SK-N-SH (cell line): Measurements from ENCODE around the gene PTPRD. TPM values are rescaled to one million over a fixed set of nuclear protein-coding genes. Genes with fewer than 3 reads are reported as not detected.

Experiments used
- CTCF ChIA-PET: fragments of 300-600, 350-600 bp; formaldehyde crosslinking; extraction: SDS; loops from one replicate; lab custom pipeline; 2021; lab: Yijun Ruan, JAX
- POLR2A ChIA-PET: fragments of 350-600 bp; sonication (Branson Sonifier 250); formaldehyde crosslinking; extraction: SDS; loops from one replicate; lab custom pipeline; 2020; ENCODE audit warnings: antibody characterized with exemption, inconsistent platforms; lab: Yijun Ruan, JAX
- DNase-seq: peaks from one replicate; pipeline ENCODE4 v3.0.0; 2012
- H2AFZ ChIP-seq: fragments of 200-600 bp; sonication (generic); 2 replicates; pipeline ENCODE4 v1.8.1; 2016; ENCODE audit warnings: antibody characterized with exemption, mild to moderate bottlenecking, low read depth
- H3F3A ChIP-seq: fragments of 200-600 bp; sonication (generic); replicated peaks from 2 replicates; pipeline ENCODE3; 2016; ENCODE audit warnings: antibody characterized with exemption, mild to moderate bottlenecking; ENCODE audit not compliant: insufficient read depth
- H3K27ac ChIP-seq, 2 experiments: fragments of 200-500 bp in 1 of 2; fragments of 200-600 bp in 1 of 2; sonication (Bioruptor generic) in 1 of 2; sonication (generic), shearing (Covaris generic) in 1 of 2; 2 replicates each; pipeline versions ENCODE4 v1.5.1 to v1.6.1; 2014 to 2016; ENCODE audit warnings: low read depth in 2 of 2, inconsistent platforms in 1 of 2, low read length in 1 of 2, mild to moderate bottlenecking in 1 of 2, mixed read lengths in 1 of 2
- H3K27me3 ChIP-seq: fragments of 200-600 bp; sonication (generic), shearing (Covaris generic); 2 replicates; pipeline ENCODE4 v1.6.1; 2016; ENCODE audit warnings: mixed run types; ENCODE audit not compliant: insufficient read depth
- H3K36me3 ChIP-seq, 2 experiments: fragments of 200-500 bp in 1 of 2; fragments of 200-600 bp in 1 of 2; sonication (Bioruptor generic) in 1 of 2; sonication (generic) in 1 of 2; replicated peaks in 1 of 2; 2 replicates each; pipeline versions ENCODE3 to v1.5.1; 2014 to 2016; ENCODE audit warnings: low read length in 1 of 2, mild to moderate bottlenecking in 1 of 2; ENCODE audit not compliant: insufficient read depth in 2 of 2, control insufficient read depth in 1 of 2
- H3K4me1 ChIP-seq, 2 experiments: fragments of 200-500 bp in 1 of 2; fragments of 200-600 bp in 1 of 2; sonication (Bioruptor generic) in 1 of 2; sonication (generic), shearing (Covaris generic) in 1 of 2; 2 replicates each; pipeline versions ENCODE4 v1.5.1 to v1.6.1; 2014 to 2016; ENCODE audit warnings: low read depth in 1 of 2, low read length in 1 of 2, mixed run types in 1 of 2; ENCODE audit not compliant: insufficient read depth in 2 of 2, control insufficient read depth in 1 of 2
- H3K4me2 ChIP-seq: fragments of 200-600 bp; sonication (generic), shearing (Covaris generic); 2 replicates; pipeline ENCODE4 v1.6.1; 2017; ENCODE audit warnings: mixed run types
- H3K4me3 ChIP-seq, 2 experiments: fragments of 200-500 bp in 1 of 2; fragments of 200-600 bp in 1 of 2; sonication (Bioruptor generic) in 1 of 2; sonication (generic), shearing (Covaris generic) in 1 of 2; 2 replicates each; pipeline versions ENCODE4 v1.5.1 to v1.8.1; 2014 to 2016; ENCODE audit warnings: low read depth in 2 of 2, inconsistent platforms in 1 of 2, low read length in 1 of 2, mild to moderate bottlenecking in 1 of 2, mixed read lengths in 1 of 2, moderate library complexity in 1 of 2
- H3K79me2 ChIP-seq: fragments of 200-600 bp; sonication (generic); 2 replicates; pipeline ENCODE4 v1.8.1; 2017; ENCODE audit warnings: mild to moderate bottlenecking; ENCODE audit not compliant: insufficient read depth
- H3K9ac ChIP-seq: fragments of 200-600 bp; sonication (generic); 2 replicates; pipeline ENCODE4 v1.6.1; 2017; ENCODE audit warnings: mixed run types
- H3K9me2 ChIP-seq: fragments of 200-600 bp; sonication (generic); 2 replicates; pipeline ENCODE4 v1.6.1; 2017; ENCODE audit warnings: mixed run types
- H3K9me3 ChIP-seq: fragments of 200-600 bp; sonication (generic); 2 replicates; pipeline ENCODE4 v1.6.1; 2017; ENCODE audit warnings: mixed run types, mild to moderate bottlenecking, moderate library complexity
- H4K20me1 ChIP-seq: fragments of 200-600 bp; sonication (generic); 2 replicates; pipeline ENCODE4 v1.6.1; 2017; ENCODE audit warnings: mild to moderate bottlenecking, mixed run types; ENCODE audit not compliant: insufficient read depth
- CTCF ChIP-seq: fragments of 200-600 bp; sonication (generic); IDR thresholded peaks from 2 replicates; pipeline ENCODE4 v1.6.1; 2017; ENCODE audit warnings: antibody characterized with exemption, mild to moderate bottlenecking, moderate library complexity
- EP300 ChIP-seq, 2 experiments: IDR thresholded peaks; 2 replicates each; pipeline versions ENCODE4 v1.4.0 to v1.6.1; 2012; ENCODE audit warnings: borderline replicate concordance in 1 of 2, low read depth in 1 of 2, low read length in 1 of 2
- EZH2phosphoT487 ChIP-seq: fragments of 200-600 bp; sonication (generic); IDR thresholded peaks from 2 replicates; pipeline ENCODE4 v1.6.1; 2017; ENCODE audit warnings: low read depth, mixed run types, mild to moderate bottlenecking, antibody characterized with exemption, moderate library complexity, borderline replicate concordance
- FOSL2 ChIP-seq: IDR thresholded peaks from 2 replicates; pipeline ENCODE4 v1.4.0; 2012; ENCODE audit warnings: low read depth, mild to moderate bottlenecking, moderate library complexity, borderline replicate concordance
- FOXM1 ChIP-seq: IDR thresholded peaks from 2 replicates; pipeline ENCODE4 v1.4.0; 2012; ENCODE audit warnings: low read depth, mild to moderate bottlenecking
- IRF3 ChIP-seq: fragments of 150-350 bp; IDR thresholded peaks from 2 replicates; pipeline ENCODE4 v1.6.1; 2016; ENCODE audit warnings: mild to moderate bottlenecking, low read depth, low read length
- JUND ChIP-seq: IDR thresholded peaks from 2 replicates; pipeline ENCODE4 v1.4.0; 2012
- MAX ChIP-seq: IDR thresholded peaks from 2 replicates; pipeline ENCODE4 v1.4.0; 2012; ENCODE audit warnings: low read depth
- MEF2A ChIP-seq: IDR thresholded peaks from 2 replicates; pipeline ENCODE4 v1.4.0; 2012; ENCODE audit warnings: low read depth, borderline replicate concordance
- NRF1 ChIP-seq: IDR thresholded peaks from 2 replicates; pipeline ENCODE4 v1.6.1; 2012; ENCODE audit warnings: low read depth, mild to moderate bottlenecking, low read length
- PBX3 ChIP-seq: IDR thresholded peaks from 2 replicates; pipeline ENCODE4; 2012
- REST ChIP-seq: IDR thresholded peaks from 2 replicates; pipeline ENCODE4 v1.6.1; 2012; ENCODE audit warnings: mild to moderate bottlenecking, low read depth, low read length, moderate library complexity
- RXRA ChIP-seq: IDR thresholded peaks from 2 replicates; pipeline ENCODE4 v1.4.0; 2012; ENCODE audit warnings: low read depth, mild to moderate bottlenecking, borderline replicate concordance
- SIN3A ChIP-seq: IDR thresholded peaks from 2 replicates; pipeline ENCODE4 v1.6.1; 2012; ENCODE audit warnings: low read depth, mild to moderate bottlenecking, low read length, moderate library complexity, borderline replicate concordance
- SMC3 ChIP-seq: IDR thresholded peaks from 2 replicates; pipeline ENCODE4 v1.6.1; 2012; ENCODE audit warnings: low read depth, low read length, improper control_type of control experiment
- TAF1 ChIP-seq: IDR thresholded peaks from 2 replicates; pipeline ENCODE4 v1.6.1; 2012; ENCODE audit warnings: low read depth, mild to moderate bottlenecking, low read length, moderate library complexity, borderline replicate concordance
- TEAD4 ChIP-seq: IDR thresholded peaks from 2 replicates; pipeline ENCODE4 v1.4.0; 2012; ENCODE audit warnings: mild to moderate bottlenecking, borderline replicate concordance; ENCODE audit not compliant: insufficient read depth
- USF1 ChIP-seq: IDR thresholded peaks from 2 replicates; pipeline ENCODE4 v1.4.0; 2012; ENCODE audit warnings: low read depth, borderline replicate concordance
- YY1 ChIP-seq: IDR thresholded peaks from 2 replicates; pipeline ENCODE4 v1.4.0; 2012; ENCODE audit warnings: low read depth, mild to moderate bottlenecking
- ZBTB33 ChIP-seq: IDR thresholded peaks from 2 replicates; pipeline ENCODE4 v1.4.0; 2012; ENCODE audit warnings: low read depth, borderline replicate concordance
- WGBS: methylation state at CpG from one replicate; pipeline ENCODE4 v1.1.6; 2017; ENCODE audit warnings: low lambda C conversion rate; 5-methylcytosine and 5-hydroxymethylcytosine counted together
- polyA plus RNA-seq, 3 experiments: library from polyadenylated mRNA; depleted of rRNA; stranded (reverse); fragments of >200 nt; gene quantifications; 2 replicates each; pipeline ENCODE4 v1.2.3, GENCODE V29; 2012

Gene PTPRD
- polyA plus RNA-seq, 1 of the 3 experiments (the other 2 are of a cell fraction): 0.15 TPM

GRCh38 chr9:8473244-8474020 lies 2139.4 kb downstream of the PTPRD start:
- H3K9me3 ChIP-seq: no peaks in the 10 kb centered on the region
- TF ChIP-seq MAX (no peak), REST (no peak), FOXM1 (no peak), USF1 (no peak), PBX3 (no peak), YY1 (no peak), SIN3A (no peak), EZH2phosphoT487 (no peak), MEF2A (no peak), CTCF (no peak), JUND (no peak), EP300 (IDR thresholded peaks at IDR 0.05; ENCODE audit: borderline replicate concordance in 1 of 2, low read depth in 1 of 2, low read length in 1 of 2) (no peak), FOSL2 (no peak), IRF3 (no peak), ZBTB33 (no peak), TEAD4 (no peak), TAF1 (no peak), RXRA (no peak), NRF1 (no peak), SMC3 (no peak)
- TF ChIP-seq, all 33 proteins: peak for 0
- POLR2A ChIA-PET: no interaction called here
- Histone ChIP-seq H3K4me2 (no peak overlapping the region), H3K79me2 (no peaks in the 10 kb centered on the region), H3K9me2 (no peaks in the 10 kb centered on the region), H3K27me3 (no peaks in the 10 kb centered on the region), H3K9ac (no peak overlapping the region), H3K27ac (no peak overlapping the region), H3F3A (no peaks in the 10 kb centered on the region), H3K4me3 (no peak overlapping the region), H4K20me1 (no peaks in the 10 kb centered on the region; the same call in 1 of the 2 replicates), H3K4me1 (peaks cover 0 to 6% of the 10 kb centered on the region in 2 experiments; a peak in 1 of 4 replicates), H2AFZ (no peak overlapping the region), H3K36me3 (no peaks in the 10 kb centered on the region)
- WGBS: 76% methylated on average over 10 of the region's 10 CpGs
- DNase-seq: no peak
- CTCF ChIA-PET: interaction anchor here (1.0 kb wide), 1 partner anchor 10 kb away, joined by 3 read pairs; no protein-coding TSS in a partner anchor
